Common myeloid progenitor, CD34-positive (primary cell): ENCODE data around the gene LMO2.

Experiments used
- CTCF ChIA-PET: fragments of 350-600 bp; sonication (Branson Sonifier 250); formaldehyde crosslinking; loops from one replicate; lab custom pipeline; 2021; ENCODE audit warnings: antibody characterized with exemption; lab: Charles Lee
- POLR2A ChIA-PET: fragments of 350-600 bp; sonication (Branson Sonifier 250); formaldehyde crosslinking; loops from one replicate; lab custom pipeline; 2021; ENCODE audit warnings: antibody characterized with exemption; lab: Charles Lee
- DNase-seq, 3 donors: peaks; one replicate each; pipeline versions ENCODE4 v3.0.0 to v3.0.0-alpha.2; 2013
- H3K27ac ChIP-seq, 2 experiments: 1 replicate in 1 of 2; 2 replicates in 1 of 2; pipeline ENCODE4 v1.7.0; 2013; ENCODE audit warnings: inconsistent platforms in 2 of 2, low read length in 2 of 2, mild to moderate bottlenecking in 2 of 2, low read depth in 1 of 2, moderate library complexity in 1 of 2; ENCODE audit not compliant: severe bottlenecking in 2 of 2, insufficient read depth in 1 of 2, poor library complexity in 1 of 2
- H3K27me3 ChIP-seq, 5 experiments: replicated peaks in 2 of 5; 1 replicate in 3 of 5; 2 replicates in 2 of 5; pipeline versions ENCODE4 v1.6.1 to v1.7.0; 2013; ENCODE audit warnings: low read length in 4 of 5, mild to moderate bottlenecking in 2 of 5, moderate library complexity in 2 of 5, inconsistent platforms in 1 of 5; ENCODE audit not compliant: insufficient read depth in 5 of 5, control insufficient read depth in 4 of 5
- H3K36me3 ChIP-seq, 4 experiments: 1 replicate in 2 of 4; 2 replicates in 2 of 4; pipeline versions ENCODE4 v1.6.1 to v1.7.0; 2013; ENCODE audit warnings: low read length in 3 of 4, control low read depth in 1 of 4, mild to moderate bottlenecking in 1 of 4; ENCODE audit not compliant: control insufficient read depth in 4 of 4, insufficient read depth in 4 of 4
- H3K4me1 ChIP-seq, 4 experiments: 1 replicate in 3 of 4; 2 replicates in 1 of 4; pipeline versions ENCODE4 v1.6.1 to v1.7.1; 2013; ENCODE audit warnings: low read length in 3 of 4, mild to moderate bottlenecking in 3 of 4, control low read depth in 1 of 4, inconsistent platforms in 1 of 4, moderate library complexity in 1 of 4; ENCODE audit not compliant: control insufficient read depth in 4 of 4, insufficient read depth in 4 of 4; ENCODE audit errors: control extremely low read depth in 1 of 4
- H3K4me3 ChIP-seq, 7 experiments: 1 replicate in 4 of 7; 2 replicates in 3 of 7; pipeline versions ENCODE4 v1.5.1 to v1.7.0; 2013; ENCODE audit warnings: mild to moderate bottlenecking in 7 of 7, low read length in 6 of 7, moderate library complexity in 6 of 7, inconsistent platforms in 2 of 7, low read depth in 2 of 7, control low read depth in 1 of 7; ENCODE audit not compliant: insufficient read depth in 4 of 7, control insufficient read depth in 1 of 7; ENCODE audit errors: extremely low read depth in 1 of 7
- H3K9me3 ChIP-seq, 5 experiments: 1 replicate in 4 of 5; 2 replicates in 1 of 5; pipeline versions ENCODE4 v1.6.1 to v1.7.1; 2013; ENCODE audit warnings: low read length in 4 of 5, mild to moderate bottlenecking in 2 of 5, inconsistent platforms in 1 of 5, low read depth in 1 of 5, moderate library complexity in 1 of 5; ENCODE audit not compliant: control insufficient read depth in 4 of 5, insufficient read depth in 2 of 5; ENCODE audit errors: control extremely low read depth in 1 of 5
- WGBS: methylation state at CpG from one replicate; pipeline ENCODE4 v1.1.5; 2013; ENCODE audit not compliant: insufficient coverage; 5-methylcytosine and 5-hydroxymethylcytosine counted together

Gene LMO2

DNA sequence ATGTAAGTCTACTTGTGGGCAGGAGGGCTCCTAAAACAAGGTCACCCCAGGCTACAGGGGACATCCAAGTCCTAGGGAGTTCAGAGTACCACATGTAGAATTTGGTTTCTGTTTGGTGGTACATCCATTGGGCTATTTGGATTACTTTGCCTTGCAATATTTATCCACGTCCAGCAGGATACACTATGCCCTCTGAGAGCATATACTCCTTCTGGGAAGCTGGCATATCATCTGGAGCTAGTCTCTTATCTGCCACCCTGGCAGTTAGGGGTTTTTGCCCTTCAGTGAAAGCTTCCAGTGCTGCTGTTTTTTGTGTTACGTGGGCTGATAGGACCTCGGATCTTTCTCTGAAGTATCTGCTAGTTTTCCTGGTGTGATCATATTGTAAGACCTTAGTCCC, 7.3 kb downstream of the LMO2 start:
- Histone ChIP-seq H3K4me1 (peaks cover 32 to 96% (median 84%) of the 10 kb centered on the region in 4 experiments), H3K36me3 (peaks cover 2 to 40% (median 7%) of the 10 kb centered on the region in 4 experiments), H3K4me3 (peak overlapping the region in 1 of 7 experiments; percentile 26), H3K27me3 (no peaks in the 10 kb centered on the region), H3K27ac (peak overlapping the region; percentile 11 to 20), H3K9me3 (no peaks in the 10 kb centered on the region)
- CTCF ChIA-PET = interaction anchor here (0.8 to 1.8 kb wide), 7 partner anchors 10 to 85 kb away, joined by 3 to 16 read pairs (median 3); no protein-coding TSS in a partner anchor
- peak in 2 of 3 donors; percentile 53 to 54 for DNase-seq
- POLR2A ChIA-PET = interaction anchor here (0.9 to 1.4 kb wide), 2 partner anchors 33 to 70 kb away, joined by 3 to 5 read pairs; no protein-coding TSS in a partner anchor
- 67% methylated on average over 3 of the region's 3 CpGs for WGBS

DNA sequence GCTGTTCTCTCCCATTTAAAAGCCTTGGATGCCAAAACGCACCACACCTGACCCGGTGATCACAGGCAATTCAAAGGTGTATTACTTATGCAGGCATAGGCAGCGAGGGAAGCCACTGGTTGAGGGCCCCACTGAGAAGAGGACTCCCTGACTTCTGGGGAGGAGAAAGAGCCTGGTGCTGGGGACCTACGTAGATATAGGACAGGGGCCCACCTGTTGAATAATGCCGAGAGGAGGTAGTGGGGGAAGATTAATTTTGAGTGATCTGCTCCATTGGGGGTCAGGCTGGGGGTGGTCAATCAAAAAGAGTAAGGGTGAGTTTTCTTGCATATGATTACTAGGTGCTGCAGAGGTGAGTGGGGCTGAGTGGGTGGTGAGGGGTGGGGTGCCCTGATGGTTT, 7.8 kb downstream of the LMO2 start:
- no peak for DNase-seq
- ChIA-PET CTCF (interaction anchor here (0.9 to 2.0 kb wide), 9 partner anchors 9 to 91 kb away, joined by 3 to 16 read pairs (median 3); no protein-coding TSS in a partner anchor), POLR2A (interaction anchor here (1.4 kb wide), 1 partner anchor 34 kb away, joined by 5 read pairs; no protein-coding TSS in a partner anchor)
- Histone ChIP-seq H3K9me3 (no peaks in the 10 kb centered on the region), H3K4me3 (no peak overlapping the region), H3K4me1 (peaks cover 29 to 96% (median 84%) of the 10 kb centered on the region in 4 experiments), H3K27ac (peak overlapping the region; percentile 20 to 36), H3K27me3 (no peaks in the 10 kb centered on the region), H3K36me3 (peaks cover 2 to 36% (median 7%) of the 10 kb centered on the region in 4 experiments)
- 94% methylated on average over 5 of the region's 5 CpGs for WGBS

DNA sequence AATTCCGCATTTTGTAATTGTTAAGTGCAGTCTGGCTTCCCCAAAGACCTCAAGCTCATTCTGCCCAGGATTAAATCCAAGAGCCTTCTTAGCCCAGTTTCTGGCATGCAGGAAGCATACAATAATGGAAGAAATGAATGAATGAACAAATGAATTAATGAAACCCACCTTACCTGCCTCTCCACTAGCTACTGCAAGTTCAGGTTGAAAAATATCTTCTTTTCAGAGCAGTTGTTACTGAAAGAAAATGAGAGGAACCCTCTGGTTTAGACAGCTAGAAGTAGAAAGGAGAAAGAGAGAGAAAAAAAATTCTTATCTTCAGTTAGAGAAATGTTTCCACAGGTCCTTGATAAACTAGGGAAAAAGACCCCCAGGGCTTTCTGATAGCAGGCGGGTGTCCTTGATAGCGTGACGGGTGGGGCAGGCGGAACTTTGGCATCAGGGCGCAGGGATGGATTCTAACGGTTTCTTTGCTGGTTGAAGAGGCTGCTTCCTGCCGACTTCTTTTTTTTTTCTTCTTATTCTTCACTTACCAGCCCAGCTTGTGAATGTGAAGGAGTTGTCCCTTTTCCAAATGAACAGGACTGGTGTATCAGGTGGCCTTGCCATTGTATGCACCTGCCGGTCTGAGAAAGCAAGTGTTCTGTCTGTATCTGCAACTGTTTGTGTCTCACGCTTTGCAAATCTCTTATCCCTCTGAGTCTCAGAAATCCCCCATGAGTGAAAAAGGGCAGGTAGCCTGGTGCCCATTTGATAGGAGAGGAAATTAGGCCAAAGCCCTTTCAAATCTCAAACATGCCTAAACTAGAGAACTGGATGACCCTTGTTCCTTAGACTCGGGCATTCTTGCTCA, 10.0 kb downstream of the LMO2 start:
- Histone ChIP-seq H3K4me1 (peaks cover 31 to 93% (median 75%) of the 10 kb centered on the region in 4 experiments), H3K27ac (peak overlapping the region; percentile 80 to 91), H3K27me3 (no peaks in the 10 kb centered on the region), H3K36me3 (peaks cover 4 to 31% (median 17%) of the 10 kb centered on the region in 4 experiments), H3K9me3 (no peaks in the 10 kb centered on the region), H3K4me3 (peak overlapping the region in 6 of 7 experiments; percentile 46 to 90 (median 59))
- ChIA-PET CTCF (interaction anchor here (1.2 to 8.7 kb wide), 16 partner anchors 8 to 106 kb away, joined by 3 to 82 read pairs (median 6); partner anchors contain the start of gene LMO2), POLR2A (interaction anchor here (0.6 to 2.8 kb wide), 6 partner anchors 11 to 647 kb away, joined by 3 to 18 read pairs (median 4); partner anchors contain the start of gene LMO2)
- 3% methylated on average over 8 of the region's 11 CpGs for WGBS
- peak in 2 of 3 donors; percentile 44 to 60 for DNase-seq

DNA sequence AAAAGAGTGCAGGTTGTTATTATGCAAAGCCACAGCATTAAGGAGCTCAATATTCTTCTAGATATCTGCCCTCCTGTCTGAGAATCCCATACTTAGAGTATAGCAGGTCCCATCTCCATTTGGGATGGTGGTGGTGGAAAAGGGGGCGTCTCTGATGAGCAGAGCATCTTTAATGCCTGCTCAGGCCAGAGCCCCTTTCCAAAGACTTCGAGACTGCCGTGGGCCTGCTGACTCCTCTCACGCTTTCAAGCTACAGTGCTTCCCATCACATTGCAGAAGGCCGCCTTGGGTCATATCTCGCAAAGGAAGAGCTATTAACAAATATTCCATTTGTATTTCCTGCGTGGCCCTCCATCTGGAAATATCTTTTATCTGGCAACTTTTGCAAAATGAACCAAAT, 10.9 kb downstream of the LMO2 start:
- DNase-seq = no peak
- POLR2A ChIA-PET = interaction anchor here (0.6 to 2.8 kb wide), 7 partner anchors 10 to 648 kb away, joined by 3 to 18 read pairs (median 3); partner anchors contain the start of gene LMO2
- Histone ChIP-seq H3K4me3 (peak overlapping the region in 6 of 7 experiments; percentile 46 to 90 (median 56)), H3K9me3 (no peaks in the 10 kb centered on the region), H3K27me3 (no peaks in the 10 kb centered on the region), H3K4me1 (peaks cover 32 to 93% (median 70%) of the 10 kb centered on the region in 4 experiments), H3K27ac (peak overlapping the region; percentile 80 to 91), H3K36me3 (peaks cover 5 to 37% (median 22%) of the 10 kb centered on the region in 4 experiments)
- 76% methylated on average over 7 of the region's 7 CpGs for WGBS
- CTCF ChIA-PET = interaction anchor here (0.7 to 8.7 kb wide), 19 partner anchors 8 to 170 kb away, joined by 3 to 82 read pairs (median 6); partner anchors contain the start of gene LMO2

DNA sequence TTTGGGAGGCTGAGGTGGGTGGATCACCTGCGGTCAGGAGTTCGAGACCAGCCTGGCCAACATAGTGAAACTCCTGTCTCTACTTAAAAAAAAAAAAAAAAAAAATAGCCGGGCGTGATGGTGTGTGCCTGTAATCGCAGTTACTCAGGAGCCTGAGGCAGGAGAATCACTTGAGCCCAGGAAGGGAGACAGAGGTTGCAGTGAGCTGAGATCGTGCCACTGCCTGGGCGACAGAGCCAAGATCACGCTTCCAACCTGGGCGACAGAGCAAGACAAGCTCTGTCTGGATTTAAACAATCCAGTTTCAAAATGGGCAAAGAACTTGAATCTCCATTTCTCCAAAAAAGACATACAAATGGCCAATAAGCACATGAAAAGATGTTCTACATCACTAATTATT, 12.5 kb downstream of the LMO2 start:
- CTCF ChIA-PET = interaction anchor here (1.1 to 8.7 kb wide), 5 partner anchors 11 to 91 kb away, joined by 3 to 82 read pairs (median 3); partner anchors contain the start of gene LMO2
- no peak for DNase-seq
- Histone ChIP-seq H3K9me3 (no peaks in the 10 kb centered on the region), H3K4me3 (peak overlapping the region in 6 of 7 experiments; percentile 16 to 76 (median 46)), H3K4me1 (peaks cover 32 to 93% (median 68%) of the 10 kb centered on the region in 4 experiments), H3K27ac (peak overlapping the region in 1 of 2 experiments; percentile 43), H3K27me3 (no peaks in the 10 kb centered on the region), H3K36me3 (peaks cover 5 to 46% (median 23%) of the 10 kb centered on the region in 4 experiments)
- POLR2A ChIA-PET = no interaction called here
- 100% methylated on average over 2 of the region's 9 CpGs for WGBS

DNA sequence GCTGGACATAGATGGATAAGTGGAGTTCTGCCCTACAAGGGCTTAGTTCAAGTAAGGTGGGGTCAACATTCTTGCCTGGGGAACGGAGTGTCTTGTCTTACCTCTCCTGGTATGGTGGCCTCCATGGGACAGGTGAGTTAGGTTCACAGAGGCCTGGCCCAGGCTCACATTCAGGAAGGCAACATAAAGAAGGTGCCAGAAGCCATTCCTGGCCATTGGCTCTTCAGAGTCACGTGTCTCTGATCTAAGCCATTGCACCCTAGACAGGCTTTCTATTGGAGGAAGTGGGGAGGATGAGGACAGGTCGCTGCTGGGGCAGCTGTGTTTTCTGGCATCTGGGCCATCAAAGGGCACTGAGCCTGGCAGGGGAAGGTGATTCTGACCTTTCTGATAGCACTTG, 14.8 kb downstream of the LMO2 start:
- POLR2A ChIA-PET = interaction anchor here (0.6 kb wide), 1 partner anchor 46 kb away, joined by 3 read pairs; no protein-coding TSS in a partner anchor
- no peaks in the 10 kb centered on the region for H3K27me3 ChIP-seq
- no peaks in the 10 kb centered on the region for H3K9me3 ChIP-seq

More for the DNA sequence above, 14.8 kb downstream of the LMO2 start:
- Histone ChIP-seq H3K4me1 (peaks cover 39 to 94% (median 69%) of the 10 kb centered on the region in 4 experiments), H3K36me3 (peaks cover 5 to 45% (median 23%) of the 10 kb centered on the region in 4 experiments), H3K27ac (peak overlapping the region in 1 of 2 experiments; percentile 45), H3K4me3 (peak overlapping the region in 1 of 7 experiments; percentile 19)
- DNase-seq = no peak
- CTCF ChIA-PET = interaction anchor here (0.9 to 8.7 kb wide), 10 partner anchors 9 to 94 kb away, joined by 3 to 82 read pairs (median 10); partner anchors contain the start of gene LMO2
- WGBS = 79% methylated on average over 2 of the region's 3 CpGs
